Measurements from ENCODE around the gene EPAS1.

Gene EPAS1

GRCh38 chr2:46300406-46300832 lies 3.2 kb downstream of the EPAS1 start:
- in situ Hi-C loops (cut with MboI; ENCODE audit: low sequenced_read_pairs), result no loop called here

- in situ Hi-C loops (cut with MboI; ENCODE audit: low sequenced_read_pairs), result no loop called here
Observed at GRCh38 chr2:46302005-46302695, 4.9 kb downstream of the EPAS1 start.

GRCh38 chr2:46303233-46303632 lies 6.0 kb downstream of the EPAS1 start:
- in situ Hi-C loops (cut with MboI; ENCODE audit: low sequenced_read_pairs), result no loop called here

- in situ Hi-C loops (cut with MboI; ENCODE audit: low sequenced_read_pairs), result no loop called here
Observed at GRCh38 chr2:46303822-46304221, 6.6 kb downstream of the EPAS1 start.

- in situ Hi-C loops (cut with MboI; ENCODE audit: low sequenced_read_pairs), result no loop called here
Observed at GRCh38 chr2:46304635-46305034, 7.4 kb downstream of the EPAS1 start.

GRCh38 chr2:46305187-46305586 lies 8.0 kb downstream of the EPAS1 start:
- in situ Hi-C loops (cut with MboI; ENCODE audit: low sequenced_read_pairs), result no loop called here

- in situ Hi-C loops (cut with MboI; ENCODE audit: low sequenced_read_pairs), result no loop called here
Observed at GRCh38 chr2:46305767-46306166, 8.6 kb downstream of the EPAS1 start.

GRCh38 chr2:46306330-46306751 lies 9.1 kb downstream of the EPAS1 start:
- in situ Hi-C loops (cut with MboI; ENCODE audit: low sequenced_read_pairs), result no loop called here

- in situ Hi-C loops (cut with MboI; ENCODE audit: low sequenced_read_pairs), result no loop called here
Observed at GRCh38 chr2:46306988-46307655, 9.9 kb downstream of the EPAS1 start.

GRCh38 chr2:46308081-46308480 lies 10.9 kb downstream of the EPAS1 start:
- in situ Hi-C loops (cut with MboI; ENCODE audit: low sequenced_read_pairs), result no loop called here

- in situ Hi-C loops (cut with MboI; ENCODE audit: low sequenced_read_pairs), result no loop called here
Observed at GRCh38 chr2:46308629-46309028, 11.4 kb downstream of the EPAS1 start.

GRCh38 chr2:46309052-46309953 lies 12.1 kb downstream of the EPAS1 start:
- in situ Hi-C loops (cut with MboI; ENCODE audit: low sequenced_read_pairs), result no loop called here

- in situ Hi-C loops (cut with MboI; ENCODE audit: low sequenced_read_pairs), result no loop called here
Observed at GRCh38 chr2:46310446-46310845, 13.2 kb downstream of the EPAS1 start.

- in situ Hi-C loops (cut with MboI; ENCODE audit: low sequenced_read_pairs), result no loop called here
Observed at GRCh38 chr2:46311651-46312223, 14.5 kb downstream of the EPAS1 start.

- in situ Hi-C loops (cut with MboI; ENCODE audit: low sequenced_read_pairs), result no loop called here
Observed at GRCh38 chr2:46313063-46313462, 15.9 kb downstream of the EPAS1 start.

- in situ Hi-C loops (cut with MboI; ENCODE audit: low sequenced_read_pairs), result no loop called here
Observed at GRCh38 chr2:46314065-46314835, 17.0 kb downstream of the EPAS1 start.

- in situ Hi-C loops (cut with MboI; ENCODE audit: low sequenced_read_pairs), result no loop called here
Observed at GRCh38 chr2:46315103-46315890, 18.1 kb downstream of the EPAS1 start.

GRCh38 chr2:46317094-46317486 lies 19.9 kb downstream of the EPAS1 start:
- in situ Hi-C loops (cut with MboI; ENCODE audit: low sequenced_read_pairs), result no loop called here

- in situ Hi-C loops (cut with MboI; ENCODE audit: low sequenced_read_pairs), result no loop called here
Observed at GRCh38 chr2:46318579-46319460, 21.6 kb downstream of the EPAS1 start.

All from HL-60/S4 (cell line).